ENCODE measurements around the gene EP400.
A peak's percentile ranks its signal among the peaks of the same experiment; 100 is the strongest.
"Not testable (repeated sequence)": the region's sequence is repeated elsewhere in the genome, so short reads cannot be mapped to it uniquely, and the experiment has no call there.

The EP400 gene

DNA sequence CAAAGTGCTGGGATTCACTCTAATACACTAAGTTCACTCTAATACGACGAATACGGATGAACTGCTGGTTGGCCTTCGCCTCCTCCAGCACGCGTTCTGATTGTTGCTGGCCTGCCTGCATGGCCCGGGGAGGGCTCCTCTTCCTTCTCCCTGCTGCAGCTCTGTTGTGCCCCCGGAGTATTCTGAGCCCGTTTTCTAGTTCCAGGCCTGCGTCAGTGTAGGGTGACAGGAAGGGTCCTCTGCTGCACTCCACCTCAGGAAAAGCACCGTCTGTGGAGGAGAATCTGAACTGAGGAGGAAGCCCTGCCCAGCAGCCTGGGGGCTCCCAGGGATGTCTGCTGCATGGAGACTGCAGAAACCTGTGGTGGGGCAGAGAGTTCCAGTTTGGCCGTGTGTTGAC is 150.0 kb downstream of the EP400 start:
- DNase-seq = no peak

DNA sequence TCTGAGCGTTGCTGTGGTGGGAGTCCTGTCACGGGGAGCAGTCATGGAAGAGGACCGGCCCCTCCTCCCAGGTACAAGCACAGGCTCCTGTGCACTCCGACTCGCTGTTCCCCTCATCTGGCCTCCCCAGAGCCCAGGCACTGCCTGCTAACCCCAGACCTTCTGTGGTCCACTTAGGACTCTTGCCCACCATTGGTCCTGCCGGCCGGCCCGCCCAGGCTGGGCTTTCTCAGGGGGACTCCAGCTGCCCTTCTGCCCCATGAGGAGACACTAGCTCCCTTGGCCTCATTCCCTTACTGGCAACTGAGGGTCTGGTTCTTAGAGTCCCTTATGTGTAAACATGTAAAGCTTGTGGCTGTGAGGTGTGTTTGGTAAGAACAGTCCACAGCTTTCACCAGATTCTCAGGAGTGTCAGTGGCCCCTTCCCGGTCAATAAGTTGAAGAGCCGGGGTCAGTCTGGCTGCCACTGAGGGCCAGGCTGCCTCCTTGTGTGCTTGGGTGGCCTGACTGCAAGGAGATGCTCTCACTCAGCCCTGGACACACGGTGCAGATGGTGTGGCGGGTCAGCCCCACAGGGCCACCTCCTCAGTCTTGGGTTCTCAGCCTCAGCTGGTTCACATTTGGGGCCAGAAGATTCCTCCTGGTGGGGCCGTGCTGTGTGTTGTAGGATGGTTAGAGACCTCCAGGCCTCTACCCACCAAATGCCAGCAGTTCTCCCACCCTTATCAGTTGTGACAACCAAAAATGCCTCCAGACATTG is 150.7 kb downstream of the EP400 start:
- no peak for DNase-seq

DNA sequence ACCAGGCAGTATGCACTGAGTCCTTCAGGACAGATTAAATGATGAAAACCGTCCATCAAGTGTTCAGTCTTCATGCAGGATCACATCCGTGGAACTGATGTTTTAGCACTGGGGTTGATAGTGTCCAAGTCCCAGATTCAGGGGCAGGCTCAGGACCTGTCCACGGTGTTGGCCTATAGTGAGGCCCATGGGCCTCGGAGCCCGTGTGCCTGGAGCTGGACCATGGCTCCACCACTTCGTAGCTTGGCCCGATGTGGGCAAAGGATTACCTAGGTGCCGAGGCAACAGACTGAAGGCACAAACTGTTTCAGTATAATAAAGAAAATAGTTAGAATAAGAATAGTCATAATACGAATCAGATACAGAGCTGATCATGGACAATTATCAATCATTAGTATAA is 152.6 kb downstream of the EP400 start:
- no peak for DNase-seq

DNA sequence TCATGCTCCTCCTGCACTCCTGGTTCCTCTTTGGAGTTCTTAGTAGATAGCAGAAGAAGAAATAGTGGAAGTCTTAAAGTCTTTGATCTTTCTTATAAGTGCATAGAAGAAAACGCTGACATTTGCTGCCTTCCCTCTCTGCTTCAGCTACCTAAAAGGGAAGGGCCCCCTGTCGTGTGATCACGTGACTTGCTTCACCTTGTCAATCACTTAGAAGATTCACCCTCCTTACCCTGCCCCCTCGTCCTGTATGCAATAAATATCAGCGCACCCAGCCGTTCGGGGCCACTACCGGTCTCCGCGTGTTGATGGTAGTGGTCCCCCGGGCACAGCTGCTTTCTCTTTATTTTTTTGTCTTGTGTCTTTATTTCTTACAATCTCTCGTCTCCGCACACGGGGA is 153.3 kb downstream of the EP400 start:
- not testable (repeated sequence) for DNase-seq

DNA sequence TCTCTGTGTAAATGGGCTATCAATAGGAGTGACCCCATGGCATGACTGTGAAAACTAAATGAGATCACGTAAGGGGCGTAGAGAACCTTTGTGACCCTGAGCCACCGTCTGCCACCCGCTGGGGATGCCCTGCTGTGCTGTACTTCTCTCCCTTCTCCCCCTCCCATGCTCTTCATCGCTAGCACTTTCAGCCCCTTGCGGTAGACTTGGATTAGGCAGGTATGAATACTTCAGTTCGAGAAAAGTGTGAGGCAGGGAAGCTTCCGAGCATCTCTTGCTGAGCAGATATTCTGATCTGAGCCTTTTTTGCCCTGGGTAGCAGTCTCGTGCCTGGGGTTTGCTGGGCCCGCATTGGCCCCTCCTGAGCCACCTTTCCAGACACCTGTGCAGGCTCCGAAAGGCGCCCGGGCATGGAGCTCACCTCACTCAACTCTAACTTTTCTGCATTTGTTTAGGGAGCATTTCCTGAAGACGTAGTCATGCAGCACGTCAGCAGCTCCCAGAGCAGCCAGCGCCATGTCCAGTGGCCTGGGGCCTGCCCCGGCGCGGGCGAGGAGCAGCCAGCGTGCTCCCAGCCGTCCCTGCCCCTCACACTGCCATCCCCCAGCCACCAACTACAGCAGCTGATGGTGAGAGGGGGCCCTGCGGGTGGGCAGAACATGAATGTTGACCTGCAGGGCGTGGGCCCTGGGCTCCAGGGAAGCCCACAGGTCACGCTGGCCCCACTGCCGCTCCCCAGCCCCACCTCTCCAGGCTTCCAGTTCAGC is 154.0 kb downstream of the EP400 start:
- no peak for DNase-seq

DNA sequence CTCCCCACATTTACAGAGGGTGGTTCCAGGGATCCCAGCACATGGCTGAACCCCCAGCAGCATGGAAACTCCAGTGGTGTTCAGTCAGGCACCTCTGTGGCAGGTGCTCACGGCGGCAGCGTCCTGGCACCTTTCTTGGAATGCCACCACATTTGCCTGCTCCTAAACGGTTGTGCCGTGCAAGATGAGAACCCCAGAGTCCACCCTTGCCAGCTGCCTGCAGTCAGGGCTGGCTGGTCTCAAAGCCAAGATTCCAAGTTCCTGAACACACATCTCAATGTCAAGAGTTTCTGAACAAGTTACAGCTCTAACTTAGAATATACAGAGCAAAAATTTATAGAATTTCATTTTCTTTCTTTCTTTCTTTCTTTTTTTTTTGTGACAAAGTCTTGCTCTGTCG is 155.7 kb downstream of the EP400 start:
- DNase-seq = no peak

DNA sequence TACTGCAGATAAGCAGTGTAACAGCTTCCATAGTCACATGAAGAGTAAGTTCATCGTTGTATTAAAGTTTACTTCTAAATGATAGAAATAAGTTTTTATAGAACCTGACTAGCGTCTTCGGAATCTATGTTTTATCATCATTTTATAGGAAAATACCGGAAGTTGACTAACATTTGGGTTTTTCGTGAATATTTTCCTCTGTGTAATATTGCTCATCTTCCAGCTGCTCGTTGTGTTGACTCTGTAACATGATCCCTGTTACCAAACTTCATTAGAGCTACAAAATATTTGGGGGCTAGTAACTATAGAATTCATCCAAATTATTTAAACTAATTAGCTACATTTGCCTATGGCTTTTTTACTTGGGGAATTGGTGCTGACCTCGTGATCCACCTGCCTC is 157.2 kb downstream of the EP400 start:
- DNase-seq = no peak

DNA sequence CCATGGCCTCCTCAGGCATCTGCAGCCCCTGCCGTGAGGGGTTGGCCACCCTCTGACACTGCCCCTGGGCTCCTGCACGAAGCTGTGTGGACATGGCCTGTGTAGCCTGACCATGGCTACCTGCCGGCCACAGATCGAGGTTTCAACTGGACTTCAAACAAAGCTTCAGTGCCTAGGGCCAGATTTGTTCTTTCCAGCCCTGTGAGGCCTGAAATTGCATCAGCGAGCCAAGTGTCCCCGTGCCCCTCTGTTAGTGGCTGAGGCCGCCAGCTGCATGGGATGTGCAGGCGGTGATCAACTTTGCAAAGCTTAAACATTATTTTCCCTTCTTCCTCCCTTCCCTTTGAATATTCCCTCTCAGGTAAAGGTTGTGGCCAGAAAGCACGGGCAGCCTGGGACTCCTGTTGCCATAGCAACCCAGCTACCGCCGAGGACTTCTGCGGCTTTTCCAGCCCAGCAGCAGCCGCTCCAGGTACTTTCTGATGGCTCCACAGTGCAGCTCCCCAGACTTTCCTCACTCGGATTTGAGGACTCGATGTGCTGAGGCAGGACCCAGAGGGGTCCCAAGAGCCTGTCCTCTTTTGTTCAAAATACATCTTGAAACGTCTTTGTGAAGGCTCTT is 158.6 kb downstream of the EP400 start:
- peak; percentile 48 for DNase-seq

DNA sequence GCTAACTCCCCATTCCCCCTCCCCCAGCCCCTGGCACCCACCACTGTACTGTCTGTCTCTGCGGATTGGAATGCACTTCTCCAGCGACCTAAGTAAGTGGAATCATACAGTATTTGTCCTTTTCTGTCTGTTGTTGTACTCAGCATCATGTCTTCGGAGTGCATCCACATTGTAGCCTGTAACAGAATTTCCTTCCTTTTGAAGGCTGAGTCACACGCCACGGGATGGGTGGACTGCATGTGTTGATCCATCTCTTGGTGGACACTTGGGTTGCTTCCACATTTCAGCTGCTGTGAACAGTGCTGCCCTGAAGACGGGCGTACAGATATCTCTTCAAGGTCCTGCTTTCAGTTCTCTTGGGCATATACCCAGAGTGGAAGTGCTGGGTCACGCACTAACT is 160.0 kb downstream of the EP400 start:
- no peak for DNase-seq

DNA sequence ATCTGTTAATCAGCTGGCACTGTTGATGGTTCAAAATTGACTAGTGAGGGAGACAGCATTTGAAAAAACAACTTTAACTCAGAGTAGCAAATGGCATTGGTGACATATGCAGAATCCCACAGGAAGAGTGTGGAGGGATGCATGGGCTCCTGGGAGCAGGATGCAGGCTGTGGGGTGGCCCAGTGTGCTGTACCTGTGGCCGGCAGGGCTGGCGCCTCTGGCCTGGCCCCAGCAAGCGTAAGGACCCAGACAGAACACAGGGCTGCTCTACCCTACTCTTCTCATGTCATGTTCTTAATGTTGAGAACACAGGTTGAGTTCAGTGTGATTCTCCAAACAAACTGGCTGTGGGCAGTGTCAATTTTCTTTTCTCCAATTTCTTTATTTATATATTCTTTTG is 160.9 kb downstream of the EP400 start:
- no peak for DNase-seq

DNA sequence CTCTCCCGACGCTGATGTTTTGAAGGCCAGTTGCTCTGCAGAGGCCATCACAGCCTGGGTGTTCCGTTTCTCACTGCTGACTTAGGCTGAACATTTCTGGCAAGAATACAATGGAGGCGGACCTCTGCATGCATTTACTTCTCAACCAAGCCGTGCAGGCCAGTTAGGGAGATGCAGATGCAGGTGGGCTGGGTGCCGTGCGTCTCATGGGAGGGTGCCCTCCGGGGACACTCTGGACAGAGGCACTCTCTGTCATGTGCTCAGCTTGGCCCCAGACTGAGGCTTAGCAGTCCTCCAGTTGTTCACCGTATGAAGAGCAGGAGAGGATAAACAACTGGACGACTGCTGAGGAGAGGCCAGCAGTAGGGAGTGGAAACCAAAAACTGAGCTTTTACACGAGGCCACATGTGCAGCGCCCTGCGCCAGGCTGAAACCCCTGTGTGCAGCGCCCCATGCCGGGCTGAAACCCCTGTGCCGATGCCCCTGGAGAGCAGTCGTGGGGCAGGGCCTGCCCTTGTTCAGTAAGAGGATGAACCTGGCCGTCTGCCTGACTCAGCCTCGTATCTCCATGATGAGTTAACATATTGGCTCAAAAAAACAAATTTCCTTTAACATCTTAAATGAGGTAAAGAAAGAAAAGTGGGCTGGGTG is 162.0 kb downstream of the EP400 start:
- DNase-seq = no peak

DNA sequence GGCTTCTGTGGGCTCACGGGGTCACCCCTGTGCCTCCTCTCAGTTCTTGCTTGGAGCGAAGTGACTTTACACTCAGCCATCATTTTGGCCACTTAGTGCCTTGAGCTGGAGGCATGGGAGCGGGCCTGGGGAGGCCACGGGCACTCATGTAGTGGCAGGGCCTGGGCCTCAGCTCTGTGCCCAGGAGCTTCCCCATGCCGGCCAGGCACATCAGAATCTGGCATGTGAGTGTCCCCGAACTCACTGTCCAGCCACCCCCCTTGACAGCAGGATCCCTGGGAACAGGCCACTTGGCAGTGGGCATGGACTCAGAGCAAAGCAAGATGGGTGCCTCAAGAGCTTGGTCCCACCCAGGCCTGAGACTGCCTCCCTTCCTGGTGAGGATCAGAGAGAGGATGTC is 164.9 kb downstream of the EP400 start:
- DNase-seq = no peak

DNA sequence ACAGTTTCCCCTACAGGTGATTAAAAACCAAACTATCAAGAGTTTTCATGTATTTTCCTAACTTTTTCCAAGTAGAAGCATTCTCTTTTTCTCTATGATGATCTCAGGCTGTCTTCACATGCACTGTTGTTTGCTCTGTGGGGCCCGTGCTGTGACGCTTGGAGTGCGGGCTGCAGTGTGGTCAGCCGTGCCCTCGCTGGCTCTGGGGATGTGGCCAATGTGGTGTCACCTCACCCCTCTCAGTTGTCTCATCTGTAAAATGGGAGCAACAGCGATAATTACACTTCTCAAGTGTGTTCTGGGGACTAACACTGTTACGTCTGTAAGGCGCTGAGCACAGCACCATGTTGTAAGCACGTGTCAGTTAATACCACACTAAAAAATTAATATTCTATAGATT is 165.8 kb downstream of the EP400 start:
- no peak for DNase-seq

DNA sequence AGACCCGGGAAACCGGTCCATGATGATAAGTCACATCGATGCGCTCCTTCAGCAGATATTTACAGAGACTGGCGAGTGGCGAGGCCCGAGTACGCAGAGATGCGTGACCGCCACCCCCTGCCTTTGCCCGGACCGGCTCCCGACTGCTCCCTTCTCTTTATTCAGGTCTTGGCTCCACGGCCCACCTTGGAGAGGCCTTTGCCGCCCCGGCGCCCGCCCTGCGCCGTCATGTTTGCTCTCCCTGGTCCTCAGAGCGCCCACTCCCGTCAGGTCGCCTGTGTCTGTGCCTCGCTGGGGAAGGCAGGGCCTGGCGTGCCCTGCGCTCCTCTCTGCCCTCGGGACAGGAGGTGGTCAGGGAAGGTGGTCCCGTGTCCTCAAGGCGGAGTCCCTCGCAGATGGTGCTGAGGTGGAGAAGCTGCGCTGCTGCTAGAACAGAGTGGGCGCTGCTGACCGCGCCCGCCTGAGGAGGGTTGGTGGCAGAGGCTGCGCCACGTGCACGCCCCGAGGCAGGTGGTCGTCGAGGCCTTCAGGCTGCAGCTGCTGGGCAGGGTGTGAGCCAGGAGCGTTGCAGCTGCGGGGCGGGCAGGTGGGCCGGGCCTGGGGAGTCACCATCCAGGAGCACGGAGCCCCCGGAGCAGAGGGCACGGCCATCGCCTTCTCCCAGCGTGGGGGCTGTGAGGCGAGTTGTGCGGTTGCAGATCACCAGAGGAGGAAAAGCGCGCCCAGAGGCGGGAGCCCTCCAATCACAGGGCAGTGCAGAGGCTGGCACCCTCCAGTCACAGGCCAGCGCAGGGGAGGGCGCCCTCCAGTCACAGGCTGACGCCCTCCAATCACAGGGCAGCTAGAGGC is 167.2 kb downstream of the EP400 start:
- no peak for DNase-seq

DNA sequence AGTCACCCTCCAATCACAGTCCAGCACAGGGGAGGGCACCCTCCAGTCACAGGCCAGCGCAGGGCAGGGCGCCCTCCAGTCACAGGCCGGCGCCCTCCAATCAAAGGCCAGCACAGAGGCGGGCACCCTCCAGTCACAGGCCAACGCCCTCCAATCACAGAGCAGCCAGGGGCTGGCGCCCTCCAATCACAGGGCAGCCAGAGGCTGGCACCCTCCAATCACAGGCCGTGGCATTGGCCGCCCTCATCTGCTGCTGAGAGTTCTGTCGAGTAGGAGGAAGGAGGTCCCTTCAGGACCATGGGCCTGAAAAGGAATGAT is 167.8 kb downstream of the EP400 start:
- no peak for DNase-seq

DNA sequence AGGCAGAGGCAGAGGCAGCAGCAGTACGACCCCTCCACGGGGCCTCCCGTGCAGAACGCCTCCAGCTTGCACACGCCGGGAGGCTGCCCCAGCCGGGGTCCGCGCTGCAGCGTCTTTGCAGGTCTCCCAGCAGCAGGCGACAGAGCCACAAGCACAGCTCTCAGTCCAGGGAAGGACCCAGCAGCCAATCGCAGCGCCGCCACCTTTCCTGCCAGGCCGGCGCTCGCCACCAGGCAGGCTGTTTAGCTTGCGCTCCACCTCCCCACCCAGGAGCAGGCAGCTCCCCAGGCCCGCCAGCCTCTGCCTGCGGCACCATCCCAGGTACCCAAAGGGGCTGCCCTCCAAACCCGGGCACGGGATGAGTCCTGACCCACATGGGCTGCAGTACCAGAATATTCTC is 169.1 kb downstream of the EP400 start:
- DNase-seq = no peak

DNA sequence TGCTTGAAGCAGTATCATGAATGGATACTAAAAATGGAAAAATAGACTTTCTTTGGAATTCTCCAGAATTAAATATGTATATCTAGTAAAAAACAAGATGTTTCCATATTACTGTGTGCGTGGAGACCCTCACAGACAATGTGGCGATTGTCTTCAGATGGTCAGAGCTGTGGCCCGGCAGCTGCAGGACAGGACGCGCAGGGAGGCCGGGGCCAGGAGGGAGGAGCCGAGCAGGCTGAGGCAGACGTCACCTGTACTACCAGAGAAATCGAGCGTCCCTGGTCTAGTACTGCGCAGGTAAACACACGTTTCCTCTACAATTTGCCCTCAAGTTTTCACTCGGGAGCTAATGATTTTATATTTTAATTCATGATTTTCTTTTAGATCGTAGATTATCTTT is 171.5 kb downstream of the EP400 start:
- no peak for DNase-seq

DNA sequence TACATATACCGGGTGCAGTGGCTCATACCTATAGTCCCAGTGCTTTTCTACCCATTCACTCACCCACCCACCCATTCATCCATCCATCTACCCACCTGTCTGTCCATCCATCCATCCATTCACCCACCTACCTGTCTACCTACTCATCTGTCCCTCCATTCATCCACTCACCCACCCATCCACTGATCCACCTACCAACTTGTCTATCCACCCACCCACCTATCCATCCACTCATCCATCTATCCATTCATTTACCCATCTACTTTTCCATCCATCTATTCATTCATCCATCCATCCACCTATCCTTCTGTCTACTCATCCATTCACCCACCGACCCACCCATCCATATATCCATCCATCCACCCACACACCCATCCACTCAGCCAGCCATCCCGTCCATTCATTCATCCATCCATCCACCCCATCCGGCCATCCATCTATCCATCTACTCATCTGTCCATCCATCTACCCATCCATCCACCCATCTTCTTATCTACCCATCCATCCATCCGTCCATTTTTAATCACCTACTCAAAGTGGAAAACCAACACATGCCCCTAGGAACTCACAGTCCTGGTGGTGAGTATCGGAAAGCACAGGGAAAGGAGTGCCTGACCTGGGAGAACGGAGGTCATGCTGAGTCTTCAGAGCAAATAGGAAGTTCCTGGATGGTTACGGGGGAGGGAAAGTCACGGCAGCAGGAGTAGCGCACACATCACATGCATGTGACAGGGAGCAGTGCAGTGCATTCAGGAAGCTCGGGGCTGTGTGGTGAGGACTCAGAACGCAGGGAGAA is 174.4 kb downstream of the EP400 start:
- DNase-seq = no peak

DNA sequence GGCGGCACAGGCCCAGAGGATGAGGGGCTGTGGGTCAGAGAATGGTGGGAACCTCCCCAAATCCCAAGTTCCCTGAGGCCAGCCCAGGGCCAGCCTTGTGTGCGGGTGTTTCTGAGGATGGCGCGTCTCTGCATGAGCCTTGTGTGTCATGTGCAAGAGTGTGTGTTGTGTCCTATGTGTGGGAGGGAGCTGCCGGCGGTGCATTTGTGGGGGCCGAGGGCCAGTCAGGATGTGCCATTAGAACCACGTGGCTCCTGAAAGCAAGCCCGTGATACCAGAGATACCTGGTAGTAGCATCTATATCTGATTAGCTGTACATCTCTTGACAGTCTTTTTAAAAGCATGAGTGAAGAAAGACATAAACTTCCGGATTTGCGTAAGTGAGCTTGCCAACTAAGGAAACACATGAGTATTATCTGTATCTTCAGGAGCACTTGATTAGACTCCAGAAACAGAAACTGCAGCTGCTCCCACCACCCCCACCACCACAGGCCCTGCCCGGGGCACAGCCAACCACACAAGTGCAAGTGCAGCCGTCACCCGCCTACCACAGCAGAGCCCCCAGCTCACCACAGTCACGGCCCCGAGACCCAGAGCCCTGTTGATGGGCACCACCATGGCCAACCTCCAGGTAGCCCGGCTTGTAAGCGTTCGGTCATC is 175.2 kb downstream of the EP400 start:
- no peak for DNase-seq

DNA sequence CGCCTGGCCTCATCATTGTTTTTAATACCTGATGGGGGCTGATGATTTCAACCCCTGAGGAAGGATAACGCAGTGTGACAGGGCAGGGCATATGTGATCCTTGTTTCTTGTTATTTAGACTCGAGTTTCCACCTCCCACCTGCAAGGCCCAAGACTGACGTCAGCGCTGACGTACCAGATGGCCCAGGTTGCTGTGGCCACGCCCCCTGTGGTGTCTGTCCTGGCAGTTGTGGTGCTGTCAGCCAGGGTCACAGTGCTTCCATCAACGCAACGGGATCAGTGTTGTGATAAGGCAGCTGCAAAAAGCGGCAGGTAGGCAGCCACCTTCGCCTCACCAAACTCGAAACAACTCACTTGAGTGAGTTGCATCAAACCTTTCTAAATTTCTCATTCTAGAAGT is 176.0 kb downstream of the EP400 start:
- no peak for DNase-seq

DNA sequence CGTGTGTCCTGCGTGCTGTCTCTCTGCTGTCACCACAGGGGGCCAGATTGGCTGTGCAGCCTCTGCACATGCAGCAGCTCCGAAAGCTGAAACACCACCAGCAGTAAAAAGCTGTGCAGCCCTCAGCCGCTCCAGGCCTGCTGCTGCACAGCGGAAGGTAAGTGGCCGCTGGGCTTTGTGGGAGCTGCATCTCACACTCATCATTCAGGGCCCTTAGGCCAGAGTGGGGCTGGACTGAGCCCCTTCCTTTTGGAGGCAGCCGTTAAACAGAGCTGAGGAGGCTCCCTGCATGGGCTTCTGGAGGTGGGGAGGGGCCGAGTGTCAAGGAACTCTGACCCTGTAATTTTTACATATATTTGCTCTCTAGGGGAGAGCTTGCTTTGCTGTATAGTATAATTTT is 177.3 kb downstream of the EP400 start:
- DNase-seq = no peak

DNA sequence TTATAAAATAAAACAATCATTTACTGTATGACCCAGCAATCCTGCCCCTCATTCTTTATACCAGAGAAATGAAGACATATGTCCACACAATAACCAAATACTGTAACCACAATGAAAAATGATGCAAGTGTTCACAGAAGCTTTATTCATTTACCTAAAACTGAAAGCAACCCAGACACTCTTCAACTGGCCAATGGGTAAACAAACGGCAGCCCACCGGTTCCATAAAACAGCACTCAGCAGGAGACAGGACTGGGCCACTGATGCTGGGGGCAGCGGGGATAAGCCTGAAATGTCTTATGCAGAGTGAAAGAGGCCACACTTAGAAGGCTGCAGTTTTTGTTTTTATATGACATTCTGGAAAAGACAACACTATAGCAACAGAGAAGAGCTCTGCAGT is 179.3 kb downstream of the EP400 start:
- no peak for DNase-seq
